Spleen (tissue), 11 donors: ENCODE results near the gene TBL1X. TPM values are rescaled to one million over a fixed set of nuclear protein-coding genes. Genes with fewer than 3 reads are reported as not detected.

Experiments used
- DNase-seq: peaks from one replicate; pipeline ENCODE4 v3.0.0-alpha.2; 2020
- H3K27ac ChIP-seq, 8 donors: fragments of 200-600 bp; sonication (generic) in 7 of 8; 1 replicate in 4 of 8; 2 replicates in 4 of 8; pipeline versions ENCODE4 v1.5.0 to v1.8.0; 2016 to 2021; ENCODE audit warnings: inconsistent platforms in 4 of 8, mild to moderate bottlenecking in 4 of 8, moderate library complexity in 1 of 8
- H3K27me3 ChIP-seq, 7 donors: fragments of 200-600 bp; sonication (generic) in 6 of 7; replicated peaks in 1 of 7; 1 replicate in 4 of 7; 2 replicates in 3 of 7; pipeline versions ENCODE4 v1.5.0 to v1.8.0; 2016 to 2021; ENCODE audit warnings: inconsistent platforms in 3 of 7, mild to moderate bottlenecking in 1 of 7
- H3K36me3 ChIP-seq, 6 donors: fragments of 200-600 bp; sonication (generic) in 5 of 6; 1 replicate in 4 of 6; 2 replicates in 2 of 6; pipeline versions ENCODE4 v1.5.0 to v1.8.0; 2016 to 2021; ENCODE audit warnings: inconsistent platforms in 2 of 6
- H3K4me1 ChIP-seq, 6 donors: fragments of 200-600 bp; sonication (generic) in 5 of 6; 1 replicate in 3 of 6; 2 replicates in 3 of 6; pipeline versions ENCODE4 v1.5.0 to v1.8.0; 2016 to 2021; ENCODE audit warnings: inconsistent platforms in 3 of 6
- H3K4me3 ChIP-seq, 8 donors: fragments of 200-600 bp; sonication (generic) in 7 of 8; 1 replicate in 4 of 8; 2 replicates in 4 of 8; pipeline versions ENCODE4 v1.5.0 to v1.8.0; 2016 to 2021; ENCODE audit warnings: inconsistent platforms in 4 of 8, mild to moderate bottlenecking in 4 of 8, moderate library complexity in 2 of 8
- H3K9me3 ChIP-seq, 8 donors: fragments of 200-600 bp; sonication (generic) in 7 of 8; 1 replicate in 4 of 8; 2 replicates in 4 of 8; pipeline versions ENCODE4 v1.5.0 to v1.8.0; 2016 to 2021; ENCODE audit warnings: inconsistent platforms in 4 of 8
- CTCF ChIP-seq, 11 experiments: fragments of 200-600 bp in 7 of 11; fragments of 450-650 bp in 4 of 11; sonication (generic) in 4 of 11; IDR thresholded peaks in 8 of 11; conservative IDR thresholded peaks in 3 of 11; 1 replicate in 7 of 11; 2 replicates in 4 of 11; pipeline versions ENCODE4 v1.4.0 to v1.8.0; 2016 to 2021; ENCODE audit warnings: antibody characterized with exemption in 11 of 11, inconsistent platforms in 4 of 11, mild to moderate bottlenecking in 1 of 11
- POLR2A ChIP-seq, 3 donors: fragments of 450-650 bp; IDR thresholded peaks; one replicate each; pipeline ENCODE4 v1.5.1; 2017; ENCODE audit warnings: antibody characterized with exemption in 3 of 3, mild to moderate bottlenecking in 1 of 3
- POLR2AphosphoS5 ChIP-seq, 3 donors: sonication (generic); formaldehyde crosslinking; IDR thresholded peaks; one replicate each; pipeline ENCODE4 v1.5.1; 2017; ENCODE audit warnings: antibody characterized with exemption in 3 of 3
- WGBS, 5 donors: extraction: QIAGEN DNeasy Blood & Tissue Kit in 3 of 5; methylation state at CpG; one replicate each; pipeline versions ENCODE4 v1.1.5 to v1.1.7; 2013 to 2018; 5-methylcytosine and 5-hydroxymethylcytosine counted together
- intact Hi-C: fragments of 100-400 bp; cut with DNase I; formaldehyde crosslinking; loops from one replicate; pipeline ENCODE4 v1.15.0; 2023; ENCODE audit warnings: low total_unique reads
- polyA plus RNA-seq, 3 donors: library from polyadenylated mRNA; stranded (reverse); fragments of 200-250 nt; gene quantifications; one replicate each; pipeline ENCODE4 v1.2.1, GENCODE V29; 2013
- total RNA-seq, 7 donors: library from RNA; depleted of rRNA in 3 of 7; stranded (reverse); fragments of >200 nt in 3 of 7; fragmentation: NEBNext Ultra II Directional in 4 of 7; extraction: Animal tissue kit (Norgen Biotek cat#: 25700) in 4 of 7; gene quantifications; one replicate each; pipeline versions ENCODE4 v1.1.0 to v1.2.1, GENCODE V29; 2016 to 2021
- donor health status: healthy with polysubstance abuse.
- donor health status: DM: no; HTN: no; CAD: no; lungs with moderate emphysema.
- donor health status: DM: no; HTN: no; CAD: no.
- donor health status: Bipolar disorder and iron deficiency.
- donor health status: healthy.
- donor health status: DM: no; HTN: no; CAD: no.
- donor health status: DM: yes; HTN: yes; CAD: no.

The TBL1X gene
- total and polyA plus RNA-seq, 10 donors, result 3.0 to 37.2 (median 21.4) TPM

- intact Hi-C loops, result no loop called here
- 52 to 66% (median 56%) methylated on average over 3 of the region's 3 CpGs for WGBS, 5 donors
- Histone ChIP-seq H3K27me3 (no peaks in the 10 kb centered on the region), H3K36me3 (no peaks in the 10 kb centered on the region), H3K9me3 (no peaks in the 10 kb centered on the region), H3K4me3 (no peak overlapping the region), H3K4me1 (peaks cover 0 to 10% (median 0%) of the 10 kb centered on the region in 6 donors), H3K27ac (no peak overlapping the region)
- no peak for DNase-seq
- no peak for TF ChIP-seq POLR2AphosphoS5 (IDR thresholded peaks at IDR 0.05)
- no peak for TF ChIP-seq CTCF (IDR thresholded peaks at IDR 0.05 in 8 of 11, conservative IDR thresholded peaks at IDR 0.05 in 3 of 11)
- no peak for TF ChIP-seq POLR2A (IDR thresholded peaks at IDR 0.05)
Measured at GRCh38 chrX:9582956-9583355, 118.1 kb downstream of the TBL1X start.

GRCh38 chrX:9586992-9587392 is 122.1 kb downstream of the TBL1X start:
- H3K4me1 ChIP-seq, result peaks cover 0 to 6% (median 0%) of the 10 kb centered on the region in 6 donors
- H3K9me3 ChIP-seq, result peaks cover 0 to 7% (median 0%) of the 10 kb centered on the region in 8 donors
- TF ChIP-seq POLR2AphosphoS5 (IDR thresholded peaks at IDR 0.05), result no peak
- TF ChIP-seq POLR2A (IDR thresholded peaks at IDR 0.05), result no peak
- TF ChIP-seq CTCF (IDR thresholded peaks at IDR 0.05 in 8 of 11, conservative IDR thresholded peaks at IDR 0.05 in 3 of 11), result no peak
- H3K36me3 ChIP-seq, result no peaks in the 10 kb centered on the region
- H3K27me3 ChIP-seq, result no peaks in the 10 kb centered on the region
- no peak overlapping the region for H3K4me3 ChIP-seq
- no peak overlapping the region for H3K27ac ChIP-seq
- no peak for DNase-seq
- 69 to 89% (median 81%) methylated on average over 5 to 14 of the region's 14 CpGs for WGBS, 5 donors
- intact Hi-C loops, result no loop called here

GRCh38 chrX:9587642-9588041 is 122.8 kb downstream of the TBL1X start:
- no peaks in the 10 kb centered on the region for H3K27me3 ChIP-seq
- H3K27ac ChIP-seq, result no peak overlapping the region
- H3K4me1 ChIP-seq, result peaks cover 0 to 6% (median 0%) of the 10 kb centered on the region in 6 donors
- TF ChIP-seq POLR2AphosphoS5 (IDR thresholded peaks at IDR 0.05) (no peak), CTCF (IDR thresholded peaks at IDR 0.05 in 8 of 11, conservative IDR thresholded peaks at IDR 0.05 in 3 of 11) (no peak), POLR2A (IDR thresholded peaks at IDR 0.05) (no peak)
- intact Hi-C loops, result no loop called here
- H3K4me3 ChIP-seq, result no peak overlapping the region
- no peaks in the 10 kb centered on the region for H3K36me3 ChIP-seq
- 64 to 79% (median 69%) methylated on average over 9 of the region's 9 CpGs for WGBS, 5 donors
- no peak for DNase-seq
- H3K9me3 ChIP-seq, result peaks cover 0 to 12% (median 0%) of the 10 kb centered on the region in 8 donors

GRCh38 chrX:9591496-9591895 is 126.6 kb downstream of the TBL1X start:
- H3K4me1 ChIP-seq, result peaks cover 0 to 6% (median 0%) of the 10 kb centered on the region in 6 donors
- WGBS, 5 donors, result 83 to 97% (median 93%) methylated on average over 2 of the region's 2 CpGs
- no peaks in the 10 kb centered on the region for H3K36me3 ChIP-seq
- no peak overlapping the region for H3K27ac ChIP-seq
- H3K9me3 ChIP-seq, result peaks cover 0 to 12% (median 0%) of the 10 kb centered on the region in 8 donors
- intact Hi-C loops, result no loop called here
- no peak overlapping the region for H3K4me3 ChIP-seq
- H3K27me3 ChIP-seq, result no peaks in the 10 kb centered on the region
- TF ChIP-seq CTCF (IDR thresholded peaks at IDR 0.05 in 8 of 11, conservative IDR thresholded peaks at IDR 0.05 in 3 of 11) (no peak), POLR2A (IDR thresholded peaks at IDR 0.05) (no peak), POLR2AphosphoS5 (IDR thresholded peaks at IDR 0.05) (no peak)
- DNase-seq, result no peak
